Endothelial cell of umbilical vein (primary cell): Measurements from ENCODE around the gene ARV1.

Experiments
- EZH2 ChIP-seq: IDR thresholded peaks from 2 replicates; pipeline ENCODE4 v1.6.1; 2012; ENCODE audit warnings: borderline replicate concordance, low read depth, mild to moderate bottlenecking, moderate library complexity, low read length, inconsistent platforms; ENCODE audit not compliant: severe bottlenecking
- MYC ChIP-seq: IDR thresholded peaks from one replicate; pipeline ENCODE4 v1.6.1; 2011; ENCODE audit warnings: mild to moderate bottlenecking, low read depth, low read length
- POLR2A ChIP-seq: IDR thresholded peaks from 2 replicates; pipeline ENCODE4 v1.6.1; 2012; ENCODE audit warnings: low read depth, mild to moderate bottlenecking, control low read depth, low read length
- POLR2AphosphoS5 ChIP-seq: IDR thresholded peaks from 2 replicates; pipeline ENCODE4 v1.6.1; 2012; ENCODE audit warnings: low read depth, mild to moderate bottlenecking, control low read depth, low read length, moderate library complexity; ENCODE audit not compliant: insufficient read depth
- TF ChIP-seq, protein P1 (sequence below), 2 donors: IDR thresholded peaks; 1 replicate in 1 of 2; 2 replicates in 1 of 2; pipeline ENCODE4 v1.5.1; 2011; ENCODE audit warnings: low read length in 2 of 2, mild to moderate bottlenecking in 2 of 2, moderate library complexity in 2 of 2, control low read depth in 1 of 2, inconsistent platforms in 1 of 2, low read depth in 1 of 2; ENCODE audit not compliant: insufficient read depth in 1 of 2; ENCODE audit errors: extremely low read depth in 1 of 2

DNA sequence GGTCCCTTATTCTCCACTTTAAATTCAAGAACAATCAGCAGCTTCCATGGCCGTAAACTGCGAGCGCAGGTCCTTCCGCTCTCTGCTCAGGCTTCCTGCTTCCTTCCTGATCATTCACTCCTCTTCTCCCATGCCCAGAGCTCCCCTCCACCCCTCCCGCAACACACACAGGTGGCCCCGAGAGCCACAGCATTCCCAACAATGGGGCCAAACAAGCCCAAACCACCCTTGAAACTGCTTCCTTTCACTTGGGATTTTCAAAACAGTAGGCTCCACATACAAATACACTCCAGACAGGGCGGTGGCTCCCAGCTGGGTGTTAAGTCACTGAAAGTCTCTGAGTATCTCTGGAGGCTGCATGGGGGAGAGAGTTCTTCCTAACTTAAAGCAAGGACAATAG lies 49.8 kb downstream of the ARV1 start:
- no peak for TF ChIP-seq EZH2
- TF ChIP-seq MYC = no peak
- no peak for TF ChIP-seq POLR2A
- TF ChIP-seq POLR2AphosphoS5 = peak; percentile 55
- TF ChIP-seq, protein P1, sequence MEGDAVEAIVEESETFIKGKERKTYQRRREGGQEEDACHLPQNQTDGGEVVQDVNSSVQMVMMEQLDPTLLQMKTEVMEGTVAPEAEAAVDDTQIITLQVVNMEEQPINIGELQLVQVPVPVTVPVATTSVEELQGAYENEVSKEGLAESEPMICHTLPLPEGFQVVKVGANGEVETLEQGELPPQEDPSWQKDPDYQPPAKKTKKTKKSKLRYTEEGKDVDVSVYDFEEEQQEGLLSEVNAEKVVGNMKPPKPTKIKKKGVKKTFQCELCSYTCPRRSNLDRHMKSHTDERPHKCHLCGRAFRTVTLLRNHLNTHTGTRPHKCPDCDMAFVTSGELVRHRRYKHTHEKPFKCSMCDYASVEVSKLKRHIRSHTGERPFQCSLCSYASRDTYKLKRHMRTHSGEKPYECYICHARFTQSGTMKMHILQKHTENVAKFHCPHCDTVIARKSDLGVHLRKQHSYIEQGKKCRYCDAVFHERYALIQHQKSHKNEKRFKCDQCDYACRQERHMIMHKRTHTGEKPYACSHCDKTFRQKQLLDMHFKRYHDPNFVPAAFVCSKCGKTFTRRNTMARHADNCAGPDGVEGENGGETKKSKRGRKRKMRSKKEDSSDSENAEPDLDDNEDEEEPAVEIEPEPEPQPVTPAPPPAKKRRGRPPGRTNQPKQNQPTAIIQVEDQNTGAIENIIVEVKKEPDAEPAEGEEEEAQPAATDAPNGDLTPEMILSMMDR (IDR thresholded peaks at IDR 0.05; ENCODE audit: extremely low read depth in 1 of 2, insufficient read depth in 1 of 2, low read depth in 1 of 2, low read length in 2 of 2) = no peak
